ENCODE data around the gene SLC66A1. TPM values are rescaled to one million over a fixed set of nuclear protein-coding genes. Genes with fewer than 3 reads are reported as not detected.

SLC66A1 gene
- total and polyA plus RNA-seq, 2 donors = 5.8 to 10.8 TPM

Other genes starting within 250 kb of the SLC66A1 start
- gene UBR4, start 102.1 kb upstream of the SLC66A1 start, total RNA-seq = 38.3 TPM
- gene UBR4, start 102.1 kb upstream of the SLC66A1 start, polyA plus RNA-seq = 165 TPM
- gene EMC1, start 60.8 kb upstream of the SLC66A1 start, total RNA-seq = 15.0 TPM
- 11.2 TPM for gene EMC1, start 60.8 kb upstream of the SLC66A1 start, polyA plus RNA-seq
- gene MRTO4, start 60.5 kb upstream of the SLC66A1 start, total RNA-seq = 28.4 TPM
- gene MRTO4, start 60.5 kb upstream of the SLC66A1 start, polyA plus RNA-seq = 35.5 TPM
- 0.57 TPM for gene AKR7A3, start 23.6 kb upstream of the SLC66A1 start, total RNA-seq
- gene AKR7A3, start 23.6 kb upstream of the SLC66A1 start, polyA plus RNA-seq = 2.1 TPM
- 54.3 TPM for gene AKR7A2, start 182 bp upstream of the SLC66A1 start, total RNA-seq
- 24.8 TPM for gene AKR7A2, start 182 bp upstream of the SLC66A1 start, polyA plus RNA-seq
- gene CAPZB, start 173.2 kb downstream of the SLC66A1 start, total RNA-seq = 136 TPM
- gene CAPZB, start 173.2 kb downstream of the SLC66A1 start, polyA plus RNA-seq = 255 TPM

Measured in thymus (tissue), 2 donors.